ENCODE data around the gene COL15A1.

COL15A1 gene

GRCh38 chr9:98942906-98943681, 613 bp upstream of the COL15A1 start:
- TF ChIP-seq ZFX (IDR thresholded peaks at IDR 0.05; ENCODE audit: borderline replicate concordance) (no peak), CTCF (IDR thresholded peaks at IDR 0.05) (no peak)
- H3K27ac ChIP-seq = no peak overlapping the region

- TF ChIP-seq CTCF (IDR thresholded peaks at IDR 0.05) = no peak
- TF ChIP-seq ZFX (IDR thresholded peaks at IDR 0.05; ENCODE audit: borderline replicate concordance) = no peak
- H3K27ac ChIP-seq = no peak overlapping the region
Measured at GRCh38 chr9:98944057-98944733, 488 bp downstream of the COL15A1 start.

- TF ChIP-seq ZFX (IDR thresholded peaks at IDR 0.05; ENCODE audit: borderline replicate concordance) (no peak), CTCF (IDR thresholded peaks at IDR 0.05) (no peak)
- H3K27ac ChIP-seq = no peak overlapping the region
Measured at GRCh38 chr9:98944734-98945074, 997 bp downstream of the COL15A1 start.

GRCh38 chr9:98949565-98949964, 5.9 kb downstream of the COL15A1 start:
- no peak for TF ChIP-seq ZFX (IDR thresholded peaks at IDR 0.05; ENCODE audit: borderline replicate concordance)
- TF ChIP-seq CTCF (IDR thresholded peaks at IDR 0.05) = no peak
- no peak overlapping the region for H3K27ac ChIP-seq

DNA sequence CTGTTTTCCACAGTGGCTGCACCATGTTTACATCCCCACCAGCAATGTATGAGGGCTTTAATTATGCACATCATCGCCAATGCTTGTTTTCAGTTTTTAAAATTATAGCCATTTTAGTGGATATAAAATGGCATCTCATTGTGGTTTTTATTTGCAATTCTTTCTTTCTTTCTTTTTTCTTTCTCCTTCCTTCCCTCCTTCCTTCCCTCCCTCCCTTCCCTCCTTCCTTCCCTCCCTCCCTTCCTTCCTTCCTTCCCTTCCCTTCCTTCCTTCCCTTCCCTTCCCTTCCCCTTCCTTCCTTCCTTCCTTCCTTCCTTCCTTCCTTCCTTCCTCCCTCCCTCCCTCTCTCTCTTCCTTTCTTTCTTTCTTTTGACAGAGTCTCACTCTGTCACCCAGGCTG, 6.6 kb downstream of the COL15A1 start:
- no peak for TF ChIP-seq ZFX (IDR thresholded peaks at IDR 0.05; ENCODE audit: borderline replicate concordance)
- TF ChIP-seq CTCF (IDR thresholded peaks at IDR 0.05) = no peak
- no peak overlapping the region for H3K27ac ChIP-seq

DNA sequence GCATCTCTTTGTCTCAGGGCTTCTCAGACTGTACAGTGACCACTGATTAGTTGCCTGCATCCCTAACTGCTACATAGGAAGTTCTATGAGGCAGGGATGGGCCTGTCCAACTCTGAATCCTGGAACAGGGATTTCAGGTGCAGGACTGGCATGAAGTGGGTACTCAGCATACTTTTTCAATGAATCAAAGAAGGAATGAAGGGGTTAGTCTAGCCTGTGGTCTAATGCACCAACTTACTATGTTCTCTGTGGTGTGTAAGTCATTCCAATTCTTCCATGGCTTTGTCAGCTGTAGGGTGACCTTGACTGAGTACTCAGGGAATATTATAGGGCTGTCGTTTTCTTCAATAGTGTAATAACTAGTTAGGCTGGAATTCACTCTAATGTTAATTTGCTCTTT, 8.3 kb downstream of the COL15A1 start:
- no peak for TF ChIP-seq ZFX (IDR thresholded peaks at IDR 0.05; ENCODE audit: borderline replicate concordance)
- no peak for TF ChIP-seq CTCF (IDR thresholded peaks at IDR 0.05)
- no peak overlapping the region for H3K27ac ChIP-seq

- no peak overlapping the region for H3K27ac ChIP-seq
- TF ChIP-seq ZFX (IDR thresholded peaks at IDR 0.05; ENCODE audit: borderline replicate concordance) (no peak), CTCF (IDR thresholded peaks at IDR 0.05) (no peak)
Measured at GRCh38 chr9:98953581-98954243, 10.0 kb downstream of the COL15A1 start.
